Measurements from ENCODE around the gene TRPV5.

DNA sequence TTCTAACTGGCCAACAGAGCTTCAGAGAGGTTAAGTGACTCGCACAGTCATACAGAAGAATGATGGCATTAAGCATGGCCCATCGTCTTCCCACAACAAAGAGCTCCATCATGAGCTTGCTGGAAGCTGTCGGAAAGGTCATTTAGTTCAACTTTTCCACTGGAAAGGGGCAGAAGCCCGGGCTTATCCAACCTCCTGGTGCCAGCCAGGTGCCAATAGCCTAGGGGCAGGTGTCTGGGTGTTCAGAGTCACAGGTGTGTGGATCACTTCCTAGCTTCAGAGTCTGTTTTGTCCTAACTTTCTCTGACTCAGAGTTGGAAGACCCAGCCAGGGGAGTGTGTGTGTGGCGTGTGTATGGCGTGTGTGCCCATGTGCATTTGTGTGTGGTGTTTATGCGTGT, 46.7 kb downstream of the TRPV5 start:
- TF ChIP-seq, protein P1, sequence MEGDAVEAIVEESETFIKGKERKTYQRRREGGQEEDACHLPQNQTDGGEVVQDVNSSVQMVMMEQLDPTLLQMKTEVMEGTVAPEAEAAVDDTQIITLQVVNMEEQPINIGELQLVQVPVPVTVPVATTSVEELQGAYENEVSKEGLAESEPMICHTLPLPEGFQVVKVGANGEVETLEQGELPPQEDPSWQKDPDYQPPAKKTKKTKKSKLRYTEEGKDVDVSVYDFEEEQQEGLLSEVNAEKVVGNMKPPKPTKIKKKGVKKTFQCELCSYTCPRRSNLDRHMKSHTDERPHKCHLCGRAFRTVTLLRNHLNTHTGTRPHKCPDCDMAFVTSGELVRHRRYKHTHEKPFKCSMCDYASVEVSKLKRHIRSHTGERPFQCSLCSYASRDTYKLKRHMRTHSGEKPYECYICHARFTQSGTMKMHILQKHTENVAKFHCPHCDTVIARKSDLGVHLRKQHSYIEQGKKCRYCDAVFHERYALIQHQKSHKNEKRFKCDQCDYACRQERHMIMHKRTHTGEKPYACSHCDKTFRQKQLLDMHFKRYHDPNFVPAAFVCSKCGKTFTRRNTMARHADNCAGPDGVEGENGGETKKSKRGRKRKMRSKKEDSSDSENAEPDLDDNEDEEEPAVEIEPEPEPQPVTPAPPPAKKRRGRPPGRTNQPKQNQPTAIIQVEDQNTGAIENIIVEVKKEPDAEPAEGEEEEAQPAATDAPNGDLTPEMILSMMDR (conservative IDR thresholded peaks at IDR 0.05; ENCODE audit: low read length), result no peak
- no peak for TF ChIP-seq EZH2phosphoT487 (IDR thresholded peaks at IDR 0.05; ENCODE audit: borderline replicate concordance, low read depth, low read length)

All from OCI-LY7 (cell line).